GM10266 (cell line): Measurements from ENCODE around the gene SLTM.
"Not testable (repeated sequence)": the region's sequence is repeated elsewhere in the genome, so short reads cannot be mapped to it uniquely, and the experiment has no call there.

Experiments
- DNase-seq: peaks from one replicate; pipeline ENCODE4 v3.0.0; 2012; ENCODE audit errors: extremely low spot score
- CTCF ChIP-seq: IDR thresholded peaks from 2 replicates; pipeline ENCODE4 v1.5.1; 2012; ENCODE audit warnings: mild to moderate bottlenecking, low read depth; ENCODE audit not compliant: control insufficient read depth, insufficient read depth; ENCODE audit errors: missing control alignments

SLTM gene

GRCh38 chr15:58926823-58927222 lies 6.7 kb downstream of the SLTM start:
- no peak for TF ChIP-seq CTCF
- DNase-seq = no peak

DNA sequence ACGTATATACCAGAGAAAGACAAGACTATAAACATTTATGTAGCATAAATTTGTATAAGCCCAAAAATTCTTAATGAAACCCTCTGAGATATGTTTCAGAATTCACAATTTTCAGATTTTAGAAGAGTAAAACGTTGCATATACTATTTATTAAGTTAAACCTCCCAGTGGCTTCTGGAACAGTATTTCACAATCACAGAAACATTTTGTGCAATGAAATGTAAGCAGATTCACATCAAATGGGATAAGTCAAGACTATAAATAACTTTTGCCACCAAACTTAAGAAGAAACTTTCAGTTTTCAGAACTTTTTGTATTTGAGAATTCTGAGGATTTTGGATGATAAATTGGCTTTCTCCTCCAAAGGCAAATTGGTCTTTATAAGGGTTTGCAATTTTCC lies 9.2 kb downstream of the SLTM start:
- DNase-seq = no peak

GRCh38 chr15:58923696-58924300 lies 9.7 kb downstream of the SLTM start:
- TF ChIP-seq CTCF = no peak
- DNase-seq = no peak

More for the DNA sequence above, 9.2 kb downstream of the SLTM start:
- no peak for TF ChIP-seq CTCF

DNA sequence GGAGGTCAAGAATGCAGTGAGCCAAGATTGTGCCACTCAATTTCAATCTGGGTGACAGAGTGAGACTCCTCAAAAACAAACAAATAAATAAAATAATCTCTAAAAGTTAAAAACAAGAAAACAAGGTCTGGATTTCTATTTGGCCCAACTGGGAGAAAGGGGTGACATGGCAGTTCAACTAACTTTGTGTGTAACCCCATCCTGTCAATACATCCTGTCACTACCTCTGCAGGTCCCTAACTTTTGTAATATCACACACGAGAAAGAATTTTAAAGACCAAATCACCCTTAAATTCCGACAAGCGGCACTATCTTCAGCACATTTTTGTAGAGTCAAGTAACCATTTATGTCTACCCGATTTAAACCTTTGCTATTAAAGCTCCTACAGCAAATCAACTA lies 10.2 kb downstream of the SLTM start:
- no peak for TF ChIP-seq CTCF
- no peak for DNase-seq

DNA sequence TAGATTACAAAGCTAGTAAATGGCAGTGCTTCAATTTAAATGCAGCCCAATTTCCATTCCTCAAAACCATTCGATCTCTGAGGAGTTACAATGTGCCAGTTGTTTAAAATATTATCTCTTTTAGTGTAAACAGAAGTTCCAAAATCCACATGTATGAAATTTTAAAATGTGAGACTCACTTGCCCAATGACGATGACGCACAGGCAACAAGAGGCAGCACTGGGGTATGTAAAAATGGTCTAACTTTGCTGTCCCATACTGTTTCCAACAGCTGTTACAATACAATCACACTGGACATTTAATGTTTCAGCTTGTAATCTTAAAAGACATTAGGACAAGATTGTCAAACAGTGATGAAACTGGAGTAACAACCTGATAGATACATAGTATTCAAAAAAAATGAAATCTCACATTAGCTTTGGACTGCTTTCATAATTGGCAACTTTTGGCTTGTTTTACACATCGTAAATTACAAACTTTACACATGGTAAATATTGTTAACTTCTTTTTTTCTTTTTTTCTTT lies 12.2 kb downstream of the SLTM start:
- TF ChIP-seq CTCF = no peak
- no peak for DNase-seq

DNA sequence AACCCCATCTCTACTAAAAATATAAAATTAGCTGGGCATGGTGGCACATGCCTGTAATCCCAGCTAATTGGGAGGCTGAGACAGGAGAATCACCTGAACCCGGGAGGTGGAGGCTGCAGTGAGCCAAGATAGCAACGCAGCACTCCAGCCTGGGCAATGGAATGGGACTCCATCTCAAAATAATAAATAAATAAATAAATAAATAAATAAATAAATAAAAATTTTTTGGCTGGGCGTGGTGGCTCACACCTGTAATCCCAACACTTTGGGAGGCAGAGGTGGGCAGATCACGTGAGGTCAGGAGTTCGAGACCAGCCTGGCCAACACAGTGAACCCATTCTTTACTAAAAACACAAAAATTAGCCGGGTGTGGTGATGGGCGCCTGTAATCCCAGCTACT lies 13.0 kb downstream of the SLTM start:
- DNase-seq = not testable (repeated sequence)

DNA sequence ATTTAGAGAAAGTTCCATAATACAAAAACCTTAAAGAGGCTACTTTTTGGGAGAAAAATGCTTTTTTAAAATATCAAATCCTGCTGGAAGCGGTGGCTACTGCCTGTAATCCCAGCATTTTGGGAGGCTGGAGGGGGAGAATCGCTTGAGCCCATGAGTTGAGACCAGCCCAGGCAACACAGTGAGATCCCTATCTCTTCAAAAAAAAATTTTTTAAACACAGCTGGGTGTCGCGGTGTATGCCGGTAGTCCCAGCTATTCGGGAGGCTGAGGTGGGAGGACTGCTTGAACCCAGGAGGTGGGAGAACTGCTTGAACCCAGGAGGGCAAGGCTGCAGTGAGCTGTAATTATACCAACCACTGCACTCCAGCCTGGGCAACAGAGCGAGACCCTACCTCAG lies 14.2 kb downstream of the SLTM start:
- DNase-seq = no peak
- no peak for TF ChIP-seq CTCF

DNA sequence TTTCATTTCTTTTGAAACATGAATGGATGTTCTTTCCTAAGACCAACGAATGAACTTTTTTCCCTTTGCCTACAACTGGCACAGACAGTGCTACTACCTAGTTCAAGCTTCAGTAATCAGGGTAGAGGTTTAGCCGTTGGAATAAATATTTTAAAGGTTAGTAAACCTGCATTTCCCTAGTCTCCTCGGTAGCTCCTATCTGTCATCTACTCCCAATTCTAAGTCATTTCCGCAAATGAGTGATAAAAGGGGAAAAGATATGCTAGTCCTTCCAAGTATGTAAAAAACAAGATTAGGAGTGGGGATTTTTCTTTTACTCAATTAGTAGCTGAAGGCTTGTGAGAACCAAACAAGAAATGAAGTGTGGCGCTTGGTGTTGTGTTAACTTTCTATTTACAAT lies 15.2 kb downstream of the SLTM start:
- no peak for DNase-seq
- TF ChIP-seq CTCF = no peak

- DNase-seq = not testable (repeated sequence)
Observed at GRCh38 chr15:58917613-58918129, 15.8 kb downstream of the SLTM start.
